ENCODE measurements around the gene TOX2. TPM values are rescaled to one million over a fixed set of nuclear protein-coding genes. Genes with fewer than 3 reads are reported as not detected.

Gene TOX2
- total RNA-seq, 2 donors from 2014 or later, result 1.1 to 3.5 TPM

GRCh38 chr20:44019638-44020335 lies 105.1 kb downstream of the TOX2 start:
- Mint-ChIP-seq H3K4me3 (peak overlapping the region; percentile 73), H3K9me3 (no peaks in the 10 kb centered on the region), H3K36me3 (ENCODE audit: low read depth) (no peaks in the 10 kb centered on the region), H3K4me1 (peaks cover 16% of the 10 kb centered on the region), H3K27me3 (peaks cover 14% of the 10 kb centered on the region), H3K27ac (peak overlapping the region; percentile 73)
- ATAC-seq (replicated peaks), result peak; percentile 81

DNA sequence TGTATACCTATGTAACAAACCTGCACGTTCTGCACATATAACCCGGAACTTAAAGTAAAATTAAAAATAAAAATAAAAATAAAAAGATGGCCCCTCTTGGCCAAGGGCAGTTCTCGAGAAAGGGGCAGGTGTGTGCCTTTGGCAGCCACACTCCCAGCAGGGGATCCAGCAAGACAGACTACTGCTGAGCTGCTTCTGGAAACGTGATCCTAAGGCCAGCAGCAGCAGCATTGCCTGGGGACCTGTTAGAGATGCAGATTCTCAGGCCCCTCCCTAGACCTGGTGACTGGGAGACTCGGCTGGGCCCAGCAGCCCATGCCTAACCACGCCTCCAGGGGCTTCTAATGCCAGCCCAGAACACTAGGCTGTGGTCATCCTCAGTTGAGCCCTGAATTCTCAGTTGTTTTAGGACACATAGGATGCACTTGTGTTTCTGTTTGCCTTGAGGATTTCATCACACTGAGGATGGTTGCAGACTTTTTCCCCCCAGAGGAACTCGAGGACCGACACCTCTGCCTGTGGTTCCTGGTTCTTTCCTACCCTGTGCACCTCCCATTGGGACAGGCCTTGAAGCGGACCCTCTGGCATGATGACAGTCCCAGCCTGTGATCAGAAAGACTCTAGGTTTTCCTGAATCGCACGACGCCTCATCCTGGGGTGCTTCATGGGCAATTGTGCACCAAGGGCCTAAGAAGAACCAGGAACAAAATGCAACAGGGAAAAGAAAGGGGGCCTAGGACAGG lies 105.9 kb downstream of the TOX2 start:
- Mint-ChIP-seq H3K27me3 (peaks cover 14% of the 10 kb centered on the region), H3K9me3 (no peaks in the 10 kb centered on the region), H3K4me3 (peak overlapping the region; percentile 73), H3K4me1 (peaks cover 16% of the 10 kb centered on the region), H3K36me3 (ENCODE audit: low read depth) (no peaks in the 10 kb centered on the region), H3K27ac (no peak overlapping the region)
- ATAC-seq (replicated peaks), result no peak

- Mint-ChIP-seq H3K9me3 (no peaks in the 10 kb centered on the region), H3K27me3 (peaks cover 14% of the 10 kb centered on the region), H3K36me3 (ENCODE audit: low read depth) (no peaks in the 10 kb centered on the region), H3K4me3 (no peak overlapping the region), H3K27ac (no peak overlapping the region), H3K4me1 (peaks cover 16% of the 10 kb centered on the region)
- ATAC-seq (replicated peaks), result no peak
Measured at GRCh38 chr20:44021186-44021585, 106.5 kb downstream of the TOX2 start.

- H3K4me3 Mint-ChIP-seq, result no peak overlapping the region
- ATAC-seq (replicated peaks), result no peak
- H3K36me3 Mint-ChIP-seq (ENCODE audit: low read depth), result no peaks in the 10 kb centered on the region
- H3K27me3 Mint-ChIP-seq, result peaks cover 11% of the 10 kb centered on the region
- H3K27ac Mint-ChIP-seq, result no peak overlapping the region
- no peaks in the 10 kb centered on the region for H3K9me3 Mint-ChIP-seq
- H3K4me1 Mint-ChIP-seq, result peaks cover 16% of the 10 kb centered on the region
Measured at GRCh38 chr20:44021900-44022299, 107.2 kb downstream of the TOX2 start.

DNA sequence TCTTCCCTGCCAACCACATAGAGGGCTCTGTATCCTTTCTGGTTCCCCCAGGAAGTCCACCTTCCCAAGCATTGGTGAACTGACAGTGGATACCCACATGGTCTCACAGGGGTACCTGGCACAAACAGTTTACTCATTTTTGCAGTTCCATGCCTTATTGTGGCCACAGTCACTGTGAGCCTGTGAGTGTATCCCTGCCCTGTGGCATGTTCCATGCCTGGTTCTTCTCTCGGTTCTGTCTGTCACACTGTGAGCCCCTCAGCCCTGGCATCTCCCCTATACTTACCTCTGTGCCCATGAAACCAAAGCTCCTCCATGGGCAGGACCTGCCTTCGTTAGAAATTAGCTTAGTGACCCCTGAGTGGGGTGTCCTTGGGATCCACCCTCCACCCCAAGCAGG lies 107.8 kb downstream of the TOX2 start:
- H3K36me3 Mint-ChIP-seq (ENCODE audit: low read depth), result no peaks in the 10 kb centered on the region
- ATAC-seq (replicated peaks), result no peak
- H3K4me3 Mint-ChIP-seq, result no peak overlapping the region
- no peak overlapping the region for H3K27ac Mint-ChIP-seq
- H3K9me3 Mint-ChIP-seq, result no peaks in the 10 kb centered on the region
- H3K27me3 Mint-ChIP-seq, result peaks cover 11% of the 10 kb centered on the region
- peaks cover 16% of the 10 kb centered on the region for H3K4me1 Mint-ChIP-seq

- ATAC-seq (replicated peaks), result no peak
- Mint-ChIP-seq H3K36me3 (ENCODE audit: low read depth) (no peaks in the 10 kb centered on the region), H3K27ac (no peak overlapping the region), H3K4me3 (no peak overlapping the region), H3K27me3 (peaks cover 11% of the 10 kb centered on the region), H3K4me1 (peaks cover 14% of the 10 kb centered on the region), H3K9me3 (no peaks in the 10 kb centered on the region)
Measured at GRCh38 chr20:44023515-44024371, 109.1 kb downstream of the TOX2 start.

GRCh38 chr20:44024820-44025580 lies 110.3 kb downstream of the TOX2 start:
- no peak overlapping the region for H3K4me3 Mint-ChIP-seq
- H3K27ac Mint-ChIP-seq, result no peak overlapping the region
- H3K27me3 Mint-ChIP-seq, result peaks cover 14% of the 10 kb centered on the region
- no peaks in the 10 kb centered on the region for H3K36me3 Mint-ChIP-seq (ENCODE audit: low read depth)
- ATAC-seq (replicated peaks), result no peak
- no peaks in the 10 kb centered on the region for H3K9me3 Mint-ChIP-seq
- peaks cover 12% of the 10 kb centered on the region for H3K4me1 Mint-ChIP-seq

GRCh38 chr20:44025756-44026155 lies 111.1 kb downstream of the TOX2 start:
- Mint-ChIP-seq H3K4me3 (no peak overlapping the region), H3K9me3 (no peaks in the 10 kb centered on the region), H3K27me3 (peaks cover 13% of the 10 kb centered on the region), H3K36me3 (ENCODE audit: low read depth) (no peaks in the 10 kb centered on the region), H3K4me1 (peaks cover 13% of the 10 kb centered on the region), H3K27ac (no peak overlapping the region)
- no peak for ATAC-seq (replicated peaks)

- ATAC-seq (replicated peaks), result no peak
- H3K36me3 Mint-ChIP-seq (ENCODE audit: low read depth), result no peaks in the 10 kb centered on the region
- no peaks in the 10 kb centered on the region for H3K9me3 Mint-ChIP-seq
- peaks cover 13% of the 10 kb centered on the region for H3K4me1 Mint-ChIP-seq
- H3K4me3 Mint-ChIP-seq, result no peak overlapping the region
- H3K27me3 Mint-ChIP-seq, result peaks cover 8% of the 10 kb centered on the region
- no peak overlapping the region for H3K27ac Mint-ChIP-seq
Measured at GRCh38 chr20:44026647-44027342, 112.1 kb downstream of the TOX2 start.

DNA sequence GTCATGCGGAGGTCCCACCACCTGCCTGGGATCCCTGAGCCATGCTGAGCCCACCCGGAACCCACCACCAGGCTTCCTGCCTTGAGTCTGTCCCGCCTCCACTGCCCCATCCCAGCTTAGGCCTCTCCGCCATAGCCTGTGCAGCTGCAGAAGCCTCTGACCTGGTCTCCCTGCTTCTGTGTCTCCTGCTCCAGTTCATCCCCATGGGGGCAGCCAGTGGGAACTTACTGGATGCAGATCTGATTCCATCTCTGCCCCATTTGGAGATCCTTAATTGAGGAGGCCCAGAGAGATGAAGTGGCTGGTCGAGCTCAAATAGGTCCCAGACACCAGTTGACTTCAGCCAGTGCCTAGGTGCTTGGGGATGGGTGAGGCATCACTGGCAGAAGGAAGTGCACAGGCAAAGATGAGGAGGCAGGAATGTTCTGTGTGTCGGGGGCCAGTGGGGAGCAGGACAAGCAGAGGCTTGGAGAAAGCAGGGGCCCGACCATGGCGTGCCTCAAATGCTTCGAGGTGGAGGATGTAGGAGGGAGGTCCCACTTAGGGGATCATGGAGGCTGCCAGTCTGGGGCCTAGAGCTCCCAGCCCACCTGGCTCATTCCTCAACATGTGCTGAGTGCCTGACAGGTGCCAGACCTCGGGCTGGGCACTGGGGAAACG lies 112.8 kb downstream of the TOX2 start:
- Mint-ChIP-seq H3K27ac (peak overlapping the region; percentile 18), H3K9me3 (no peaks in the 10 kb centered on the region), H3K4me1 (peaks cover 13% of the 10 kb centered on the region), H3K27me3 (peaks cover 8% of the 10 kb centered on the region), H3K4me3 (no peak overlapping the region), H3K36me3 (ENCODE audit: low read depth) (no peaks in the 10 kb centered on the region)
- no peak for ATAC-seq (replicated peaks)

- H3K4me3 Mint-ChIP-seq, result no peak overlapping the region
- ATAC-seq (replicated peaks), result no peak
- no peaks in the 10 kb centered on the region for H3K9me3 Mint-ChIP-seq
- no peaks in the 10 kb centered on the region for H3K36me3 Mint-ChIP-seq (ENCODE audit: low read depth)
- peaks cover 3% of the 10 kb centered on the region for H3K27me3 Mint-ChIP-seq
- H3K4me1 Mint-ChIP-seq, result peaks cover 13% of the 10 kb centered on the region
- peak overlapping the region; percentile 65 for H3K27ac Mint-ChIP-seq
Measured at GRCh38 chr20:44028003-44028730, 113.5 kb downstream of the TOX2 start.

GRCh38 chr20:44028868-44029847 lies 114.5 kb downstream of the TOX2 start:
- peak overlapping the region; percentile 48 for H3K4me3 Mint-ChIP-seq
- H3K27ac Mint-ChIP-seq, result peak overlapping the region; percentile 65
- H3K4me1 Mint-ChIP-seq, result peaks cover 13% of the 10 kb centered on the region
- peaks cover 3% of the 10 kb centered on the region for H3K27me3 Mint-ChIP-seq
- no peaks in the 10 kb centered on the region for H3K36me3 Mint-ChIP-seq (ENCODE audit: low read depth)
- ATAC-seq (replicated peaks), result peak; percentile 97
- no peaks in the 10 kb centered on the region for H3K9me3 Mint-ChIP-seq
